H9 (cell line): ENCODE measurements around the gene C13orf42. TPM values are rescaled to one million over a fixed set of nuclear protein-coding genes. Genes with fewer than 3 reads are reported as not detected.

ENCODE experiments used
- DNase-seq: peaks from one replicate; pipeline ENCODE4 v3.0.0-alpha.2; 2017
- H2AFZ ChIP-seq: one replicate; pipeline ENCODE4 v1.6.1; 2013; ENCODE audit warnings: mild to moderate bottlenecking, low read length, control low read depth, moderate library complexity
- H2AK5ac ChIP-seq: 2 replicates; pipeline ENCODE4 v1.6.1; 2013; ENCODE audit warnings: low read length, control low read depth, mixed read lengths; ENCODE audit not compliant: insufficient read length
- H2BK120ac ChIP-seq: one replicate; pipeline ENCODE4 v1.6.1; 2013; ENCODE audit warnings: low read depth, mild to moderate bottlenecking, low read length, control low read depth, inconsistent platforms; ENCODE audit not compliant: poor library complexity, severe bottlenecking
- H2BK12ac ChIP-seq: 2 replicates; pipeline ENCODE4 v1.6.1; 2013; ENCODE audit warnings: low read length, control low read depth, mixed read lengths, low read depth; ENCODE audit not compliant: insufficient read length
- H2BK15ac ChIP-seq: 2 replicates; pipeline ENCODE4 v1.6.1; 2013; ENCODE audit warnings: low read depth, low read length, control low read depth
- H2BK20ac ChIP-seq: one replicate; pipeline ENCODE4 v1.6.1; 2013; ENCODE audit warnings: low read depth, mild to moderate bottlenecking, low read length, control low read depth, inconsistent platforms; ENCODE audit not compliant: poor library complexity, severe bottlenecking
- H2BK5ac ChIP-seq: 2 replicates; pipeline ENCODE4 v1.6.1; 2013; ENCODE audit warnings: low read length, control low read depth, mixed read lengths; ENCODE audit not compliant: insufficient read length
- H3K14ac ChIP-seq: 2 replicates; pipeline ENCODE4 v1.6.1; 2013; ENCODE audit warnings: low read length, control low read depth; ENCODE audit not compliant: insufficient read depth
- H3K18ac ChIP-seq: 2 replicates; pipeline ENCODE4 v1.6.1; 2013; ENCODE audit warnings: low read depth, mild to moderate bottlenecking, mixed read lengths, low read length, control low read depth; ENCODE audit not compliant: insufficient read length
- H3K23ac ChIP-seq: 2 replicates; pipeline ENCODE4 v1.6.1; 2013; ENCODE audit warnings: low read length, control low read depth, mixed read lengths, low read depth; ENCODE audit not compliant: insufficient read length
- H3K23me2 ChIP-seq: 2 replicates; pipeline ENCODE4 v1.6.1; 2013; ENCODE audit warnings: low read depth, mild to moderate bottlenecking, mixed read lengths, low read length, control low read depth; ENCODE audit not compliant: insufficient read length, poor library complexity, severe bottlenecking
- H3K27ac ChIP-seq: 2 replicates; pipeline ENCODE4 v1.5.1; 2013; ENCODE audit warnings: low read length, control low read depth, mixed read lengths, low read depth; ENCODE audit not compliant: insufficient read length
- H3K27me3 ChIP-seq: 2 replicates; pipeline ENCODE4 v1.6.1; 2013; ENCODE audit warnings: low read length, control low read depth, inconsistent platforms; ENCODE audit not compliant: insufficient read depth
- H3K4ac ChIP-seq: 2 replicates; pipeline ENCODE4 v1.6.1; 2013; ENCODE audit warnings: low read depth, mild to moderate bottlenecking, control low read depth, inconsistent platforms, low read length, moderate library complexity
- H3K4me1 ChIP-seq: 2 replicates; pipeline ENCODE4 v1.6.1; 2013; ENCODE audit warnings: low read length, control low read depth, inconsistent platforms; ENCODE audit not compliant: insufficient read depth
- H3K4me2 ChIP-seq: 2 replicates; pipeline ENCODE4 v1.6.1; 2013; ENCODE audit warnings: low read length, control low read depth, mixed read lengths; ENCODE audit not compliant: insufficient read length, insufficient read depth
- H3K56ac ChIP-seq: 2 replicates; pipeline ENCODE4 v1.6.1; 2013; ENCODE audit warnings: low read depth, mild to moderate bottlenecking, mixed read lengths, low read length, control low read depth; ENCODE audit not compliant: insufficient read length
- H3K79me1 ChIP-seq: 2 replicates; pipeline ENCODE4 v1.6.1; 2013; ENCODE audit warnings: low read depth, mild to moderate bottlenecking, moderate library complexity, low read length, control low read depth, inconsistent platforms; ENCODE audit not compliant: insufficient read depth, poor library complexity, severe bottlenecking
- H3K79me2 ChIP-seq: 2 replicates; pipeline ENCODE4 v1.6.1; 2013; ENCODE audit warnings: low read length, control low read depth, inconsistent platforms; ENCODE audit not compliant: insufficient read depth
- H3K9ac ChIP-seq: 2 replicates; pipeline ENCODE4 v1.6.1; 2013; ENCODE audit warnings: low read length, control low read depth, mixed read lengths; ENCODE audit not compliant: insufficient read length; ENCODE audit errors: extremely low read depth
- H3K9me3 ChIP-seq: one replicate; pipeline ENCODE4 v1.6.1; 2013; ENCODE audit warnings: low read depth, low read length, inconsistent platforms; ENCODE audit not compliant: control insufficient read depth
- H3T11ph ChIP-seq: one replicate; pipeline ENCODE4 v1.6.1; 2013; ENCODE audit warnings: mild to moderate bottlenecking, low read length, control low read depth, inconsistent platforms
- H4K20me1 ChIP-seq: one replicate; pipeline ENCODE4 v1.6.1; 2013; ENCODE audit not compliant: control insufficient read depth, insufficient read length, insufficient read depth
- H4K5ac ChIP-seq: 2 replicates; pipeline ENCODE4 v1.6.1; 2013; ENCODE audit warnings: low read depth, mild to moderate bottlenecking, mixed read lengths, low read length, control low read depth; ENCODE audit not compliant: insufficient read length
- H4K8ac ChIP-seq: replicated peaks from 2 replicates; pipeline ENCODE4 v1.6.1; 2013; ENCODE audit warnings: low read length, control low read depth, mixed read lengths, low read depth; ENCODE audit not compliant: insufficient read length
- H4K91ac ChIP-seq: 2 replicates; pipeline ENCODE4 v1.6.1; 2013; ENCODE audit warnings: low read depth, mild to moderate bottlenecking, moderate library complexity, mixed read lengths, low read length, control low read depth; ENCODE audit not compliant: insufficient read length
- H3K27ac Mint-ChIP-seq, 3 experiments: 2 replicates in 2 of 3; 3 replicates in 1 of 3; pipeline ENCODE4 v1.8.0; 2020 to 2021; ENCODE audit warnings: mixed read lengths in 3 of 3, mild to moderate bottlenecking in 1 of 3, moderate library complexity in 1 of 3
- H3K27me3 Mint-ChIP-seq: 2 replicates; pipeline ENCODE4 v1.8.0; 2021; ENCODE audit warnings: low read depth, mild to moderate bottlenecking, moderate library complexity, mixed read lengths
- H3K36me3 Mint-ChIP-seq, 3 experiments: 2 replicates in 2 of 3; 3 replicates in 1 of 3; pipeline ENCODE4 v1.8.0; 2020 to 2021; ENCODE audit warnings: low read depth in 3 of 3, mixed read lengths in 3 of 3; ENCODE audit not compliant: insufficient read depth in 1 of 3
- H3K4me1 Mint-ChIP-seq, 2 experiments: 2 replicates each; pipeline ENCODE4 v1.8.0; 2020; ENCODE audit warnings: mixed read lengths in 2 of 2
- H3K4me3 Mint-ChIP-seq, 2 experiments: 2 replicates in 1 of 2; 3 replicates in 1 of 2; pipeline ENCODE4 v1.8.0; 2020 to 2021; ENCODE audit warnings: mild to moderate bottlenecking in 2 of 2, mixed read lengths in 2 of 2, moderate library complexity in 1 of 2
- H3K9me3 Mint-ChIP-seq, 2 experiments: 2 replicates in 1 of 2; 3 replicates in 1 of 2; pipeline ENCODE4 v1.8.0; 2020; ENCODE audit warnings: mild to moderate bottlenecking in 2 of 2, mixed read lengths in 2 of 2, moderate library complexity in 1 of 2
- CTCF ChIP-seq: fragments of 200-600 bp; sonication (generic); conservative IDR thresholded peaks from 3 replicates; pipeline ENCODE4 v1.8.0; 2021; ENCODE audit warnings: antibody characterized with exemption, mild to moderate bottlenecking
- WGBS: extraction: QIAGEN DNeasy Blood & Tissue Kit; methylation state at CpG from one replicate; pipeline ENCODE4 v1.1.7; 2013; ENCODE audit warnings: missing lambda C conversion rate, low lambda C conversion rate, mixed read lengths; ENCODE audit not compliant: insufficient read length; ENCODE audit errors: extremely low coverage; 5-methylcytosine and 5-hydroxymethylcytosine counted together
- total RNA-seq: library from RNA; stranded (reverse); gene quantifications from 2 replicates; pipeline ENCODE4 v1.2.1, GENCODE V29; 2021

Gene C13orf42
- total RNA-seq, 1 experiment from 2014 or later = 16.5 TPM

- Histone ChIP-seq H3K4ac (no peak overlapping the region), H3K56ac (no peak overlapping the region), H4K5ac (no peak overlapping the region), H2AK5ac (no peak overlapping the region), H4K91ac (no peak overlapping the region), H3K23me2 (no peaks in the 10 kb centered on the region), H3K18ac (no peak overlapping the region), H3K14ac (no peak overlapping the region), H3K9me3 (peaks cover 6% of the 10 kb centered on the region), H3K27ac (no peak overlapping the region), H4K20me1 (no peaks in the 10 kb centered on the region), H2BK20ac (no peak overlapping the region), H2BK5ac (no peak overlapping the region), H3K4me2 (no peak overlapping the region), H2BK12ac (no peak overlapping the region), H3K4me1 (no peaks in the 10 kb centered on the region), H3K27me3 (no peaks in the 10 kb centered on the region), H3K9ac (no peak overlapping the region), H3K79me1 (no peaks in the 10 kb centered on the region), H3T11ph (no peak overlapping the region), H2BK120ac (no peak overlapping the region), H2AFZ (no peak overlapping the region), H2BK15ac (no peak overlapping the region), H3K23ac (no peak overlapping the region), H4K8ac (no peak overlapping the region), H3K79me2 (no peaks in the 10 kb centered on the region)
- no peak for TF ChIP-seq CTCF
- no peak overlapping the region for H3K4me3 Mint-ChIP-seq
- peaks cover 45 to 52% (median 45%) of the 10 kb centered on the region in 3 experiments for H3K36me3 Mint-ChIP-seq
- DNase-seq = no peak
- WGBS = no CpG with 5 or more reads among the region's 4 CpGs
- H3K9me3 Mint-ChIP-seq = peaks cover 10 to 20% of the 10 kb centered on the region in 2 experiments
- H3K27ac Mint-ChIP-seq = no peak overlapping the region
- H3K4me1 Mint-ChIP-seq = peaks cover 9 to 18% of the 10 kb centered on the region in 2 experiments; a peak in 3 of 4 replicates
- no peaks in the 10 kb centered on the region; the same call in 1 of the 2 replicates for H3K27me3 Mint-ChIP-seq
Measured at GRCh38 chr13:51137250-51137649, 26.2 kb upstream of the C13orf42 start.
